Liver (tissue), 9 donors: Measurements from ENCODE around the gene TCFL5. TPM values are rescaled to one million over a fixed set of nuclear protein-coding genes. Genes with fewer than 3 reads are reported as not detected.

Experiments used
- DNase-seq: peaks from one replicate; pipeline ENCODE4 v3.0.0-alpha.2; 2017; ENCODE audit warnings: low spot score
- H3K27ac ChIP-seq, 2 donors: one replicate each; pipeline ENCODE4 v1.7.0; 2013; ENCODE audit warnings: inconsistent platforms in 2 of 2, low read length in 2 of 2, control low read depth in 1 of 2, low read depth in 1 of 2, mild to moderate bottlenecking in 1 of 2
- H3K27me3 ChIP-seq, 4 donors: one replicate each; pipeline versions ENCODE4 v1.6.1 to v1.7.0; 2013; ENCODE audit warnings: low read length in 3 of 4, inconsistent platforms in 1 of 4, mild to moderate bottlenecking in 1 of 4, moderate library complexity in 1 of 4; ENCODE audit not compliant: control insufficient read depth in 4 of 4, insufficient read depth in 4 of 4
- H3K36me3 ChIP-seq, 4 donors: one replicate each; pipeline versions ENCODE4 v1.6.1 to v1.7.0; 2013; ENCODE audit warnings: low read length in 3 of 4, mild to moderate bottlenecking in 3 of 4, low read depth in 1 of 4, moderate library complexity in 1 of 4; ENCODE audit not compliant: control insufficient read depth in 4 of 4, insufficient read depth in 3 of 4
- H3K4me1 ChIP-seq, 4 donors: one replicate each; pipeline versions ENCODE4 v1.6.1 to v1.7.0; 2013; ENCODE audit warnings: low read length in 3 of 4, mild to moderate bottlenecking in 3 of 4, moderate library complexity in 1 of 4; ENCODE audit not compliant: control insufficient read depth in 4 of 4, insufficient read depth in 4 of 4
- H3K4me3 ChIP-seq, 3 donors: one replicate each; pipeline versions ENCODE4 v1.6.1 to v1.7.0; 2013; ENCODE audit warnings: low read length in 3 of 3, control low read depth in 1 of 3, low read depth in 1 of 3, mild to moderate bottlenecking in 1 of 3
- H3K9ac ChIP-seq, 2 donors: one replicate each; pipeline ENCODE4 v1.7.0; 2013; ENCODE audit warnings: low read length in 2 of 2, mild to moderate bottlenecking in 2 of 2, moderate library complexity in 2 of 2, control low read depth in 1 of 2, low read depth in 1 of 2
- H3K9me3 ChIP-seq, 4 donors: one replicate each; pipeline versions ENCODE4 v1.6.1 to v1.7.0; 2013; ENCODE audit warnings: low read length in 3 of 4; ENCODE audit not compliant: control insufficient read depth in 4 of 4
- EGR1 ChIP-seq, 2 donors: IDR thresholded peaks; 2 replicates each; pipeline ENCODE4 v1.6.1; 2016 to 2018; ENCODE audit warnings: antibody characterized with exemption in 2 of 2, low read depth in 2 of 2
- FOXA2 ChIP-seq: IDR thresholded peaks from 2 replicates; pipeline ENCODE4 v1.6.1; 2016; ENCODE audit warnings: antibody characterized with exemption
- GABPA ChIP-seq, 2 donors: IDR thresholded peaks in 1 of 2; conservative IDR thresholded peaks in 1 of 2; 2 replicates each; pipeline ENCODE4 v1.6.1; 2016; ENCODE audit warnings: antibody characterized with exemption in 2 of 2, mild to moderate bottlenecking in 1 of 2, moderate library complexity in 1 of 2
- HNF4A ChIP-seq, 2 donors: conservative IDR thresholded peaks; 2 replicates each; pipeline ENCODE4 v1.6.1; 2016; ENCODE audit warnings: antibody characterized with exemption in 2 of 2, mild to moderate bottlenecking in 2 of 2
- HNF4G ChIP-seq: IDR thresholded peaks from 2 replicates; pipeline ENCODE4 v1.6.1; 2016; ENCODE audit warnings: antibody characterized with exemption
- JUND ChIP-seq, 2 donors: IDR thresholded peaks; 2 replicates each; pipeline ENCODE4 v1.6.1; 2016; ENCODE audit warnings: antibody characterized with exemption in 2 of 2
- MAX ChIP-seq: IDR thresholded peaks from 2 replicates; pipeline ENCODE4 v1.6.1; 2016; ENCODE audit warnings: antibody characterized with exemption
- NR2F2 ChIP-seq: IDR thresholded peaks from 2 replicates; pipeline ENCODE4 v1.6.1; 2016; ENCODE audit warnings: antibody characterized with exemption
- RAD21 ChIP-seq, 2 donors: IDR thresholded peaks; 2 replicates each; pipeline ENCODE4 v1.6.1; 2016; ENCODE audit warnings: antibody characterized with exemption in 2 of 2, mild to moderate bottlenecking in 2 of 2
- RXRA ChIP-seq, 2 donors: IDR thresholded peaks; 2 replicates each; pipeline ENCODE4 v1.6.1; 2017 to 2018; ENCODE audit warnings: antibody characterized with exemption in 2 of 2, mild to moderate bottlenecking in 1 of 2
- SP1 ChIP-seq: IDR thresholded peaks from 2 replicates; pipeline ENCODE4 v1.6.1; 2018; ENCODE audit warnings: antibody characterized with exemption, mild to moderate bottlenecking
- TAF1 ChIP-seq: conservative IDR thresholded peaks from 2 replicates; pipeline ENCODE4 v1.6.1; 2016; ENCODE audit warnings: antibody characterized with exemption, mild to moderate bottlenecking
- YY1 ChIP-seq: IDR thresholded peaks from 2 replicates; pipeline ENCODE4 v1.6.1; 2016; ENCODE audit warnings: antibody characterized with exemption, mild to moderate bottlenecking
- WGBS: extraction: QIAGEN DNeasy Blood & Tissue Kit; methylation state at CpG from one replicate; pipeline ENCODE4 v1.1.7; 2013; 5-methylcytosine and 5-hydroxymethylcytosine counted together
- polyA plus RNA-seq, 2 donors: library from polyadenylated mRNA; stranded (reverse) in 1 of 2; unstranded in 1 of 2; fragments of 200-250 nt in 1 of 2; fragments of >200 nt in 1 of 2; fragmentation: Nextera tagmentation in 1 of 2; extraction: Ambion mirVana in 1 of 2; gene quantifications; one replicate each; pipeline versions ENCODE4 v1.2.1 to v1.2.3, GENCODE V29; 2013 to 2015
- total RNA-seq, 2 donors: library from RNA; depleted of rRNA; stranded (reverse); fragments of >200 nt; gene quantifications; one replicate each; pipeline ENCODE4 v1.2.3, GENCODE V29; 2014
- TF ChIP-seq, protein P1 (sequence below): fragments of 150-350 bp; IDR thresholded peaks from 2 replicates; pipeline ENCODE4 v1.5.1; 2017; ENCODE audit warnings: improper control_type of control experiment, low read depth, low read length; ENCODE audit not compliant: missing input control
- donor health status: healthy.
- donor health status: healthy.
- donor health status: healthy.
- donor health status: healthy.
- donor health status: healthy.

The TCFL5 gene
- total and polyA plus RNA-seq, 4 donors: 0.79 to 3.8 (median 2.2) TPM

DNA sequence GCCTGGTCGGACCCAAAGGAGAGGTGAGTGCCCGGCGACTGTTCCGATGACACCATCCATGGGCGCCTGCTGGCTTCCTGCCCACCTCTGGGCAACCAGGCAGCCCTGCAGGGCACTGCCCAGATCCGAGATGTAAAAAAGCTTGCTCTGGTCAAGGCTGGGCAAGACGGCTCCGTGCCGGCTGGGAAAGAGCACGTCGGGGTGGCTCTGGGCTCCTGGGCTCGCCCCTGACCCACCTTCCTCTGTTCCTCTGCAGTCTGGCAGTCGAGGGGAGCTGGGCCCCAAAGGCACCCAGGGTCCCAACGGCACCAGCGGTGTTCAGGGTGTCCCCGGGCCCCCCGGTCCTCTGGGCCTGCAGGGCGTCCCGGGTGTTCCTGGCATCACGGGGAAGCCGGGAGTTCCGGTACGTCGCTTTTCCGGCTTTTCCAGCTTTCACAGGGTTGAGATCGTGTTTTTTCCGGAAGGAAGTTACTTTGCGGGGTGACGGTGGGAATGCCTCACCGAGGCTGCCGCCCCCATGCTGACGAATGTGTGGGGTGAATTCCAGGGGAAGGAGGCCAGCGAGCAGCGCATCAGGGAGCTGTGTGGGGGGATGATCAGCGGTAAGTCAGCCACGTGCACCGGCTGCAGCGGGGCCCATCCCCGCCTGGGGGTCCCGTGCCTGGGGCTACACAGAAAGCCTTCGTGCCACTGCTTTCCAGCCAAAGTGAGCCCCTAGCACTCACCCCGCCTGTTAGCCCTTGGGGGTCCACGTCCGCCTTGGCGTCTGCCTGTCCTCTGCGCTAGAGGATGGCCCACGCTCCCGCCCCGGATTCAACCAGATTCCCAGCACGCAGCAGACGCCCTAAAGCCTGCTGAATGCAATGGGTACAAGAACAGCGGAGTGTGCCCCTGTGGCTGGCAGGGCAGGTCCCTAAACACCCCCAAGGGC is 25.4 kb downstream of the TCFL5 start:
- Histone ChIP-seq H3K4me1 (peaks cover 12 to 39% (median 26%) of the 10 kb centered on the region in 4 donors), H3K36me3 (peaks cover 0 to 2% (median 0%) of the 10 kb centered on the region in 4 donors), H3K4me3 (no peak overlapping the region), H3K27me3 (no peaks in the 10 kb centered on the region), H3K9ac (no peak overlapping the region), H3K27ac (no peak overlapping the region), H3K9me3 (no peaks in the 10 kb centered on the region)
- WGBS: 86% methylated on average over 52 of the region's 52 CpGs
- TF ChIP-seq FOXA2: no peak
- no peak for TF ChIP-seq EGR1 (IDR thresholded peaks at IDR 0.05; ENCODE audit: low read depth in 2 of 2)
- no peak for TF ChIP-seq HNF4G
- TF ChIP-seq NR2F2: no peak
- TF ChIP-seq, protein P1, sequence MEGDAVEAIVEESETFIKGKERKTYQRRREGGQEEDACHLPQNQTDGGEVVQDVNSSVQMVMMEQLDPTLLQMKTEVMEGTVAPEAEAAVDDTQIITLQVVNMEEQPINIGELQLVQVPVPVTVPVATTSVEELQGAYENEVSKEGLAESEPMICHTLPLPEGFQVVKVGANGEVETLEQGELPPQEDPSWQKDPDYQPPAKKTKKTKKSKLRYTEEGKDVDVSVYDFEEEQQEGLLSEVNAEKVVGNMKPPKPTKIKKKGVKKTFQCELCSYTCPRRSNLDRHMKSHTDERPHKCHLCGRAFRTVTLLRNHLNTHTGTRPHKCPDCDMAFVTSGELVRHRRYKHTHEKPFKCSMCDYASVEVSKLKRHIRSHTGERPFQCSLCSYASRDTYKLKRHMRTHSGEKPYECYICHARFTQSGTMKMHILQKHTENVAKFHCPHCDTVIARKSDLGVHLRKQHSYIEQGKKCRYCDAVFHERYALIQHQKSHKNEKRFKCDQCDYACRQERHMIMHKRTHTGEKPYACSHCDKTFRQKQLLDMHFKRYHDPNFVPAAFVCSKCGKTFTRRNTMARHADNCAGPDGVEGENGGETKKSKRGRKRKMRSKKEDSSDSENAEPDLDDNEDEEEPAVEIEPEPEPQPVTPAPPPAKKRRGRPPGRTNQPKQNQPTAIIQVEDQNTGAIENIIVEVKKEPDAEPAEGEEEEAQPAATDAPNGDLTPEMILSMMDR: no peak
- TF ChIP-seq YY1: no peak
- no peak for TF ChIP-seq RXRA (IDR thresholded peaks at IDR 0.05)
- TF ChIP-seq JUND (IDR thresholded peaks at IDR 0.05): no peak
- DNase-seq: no peak

DNA sequence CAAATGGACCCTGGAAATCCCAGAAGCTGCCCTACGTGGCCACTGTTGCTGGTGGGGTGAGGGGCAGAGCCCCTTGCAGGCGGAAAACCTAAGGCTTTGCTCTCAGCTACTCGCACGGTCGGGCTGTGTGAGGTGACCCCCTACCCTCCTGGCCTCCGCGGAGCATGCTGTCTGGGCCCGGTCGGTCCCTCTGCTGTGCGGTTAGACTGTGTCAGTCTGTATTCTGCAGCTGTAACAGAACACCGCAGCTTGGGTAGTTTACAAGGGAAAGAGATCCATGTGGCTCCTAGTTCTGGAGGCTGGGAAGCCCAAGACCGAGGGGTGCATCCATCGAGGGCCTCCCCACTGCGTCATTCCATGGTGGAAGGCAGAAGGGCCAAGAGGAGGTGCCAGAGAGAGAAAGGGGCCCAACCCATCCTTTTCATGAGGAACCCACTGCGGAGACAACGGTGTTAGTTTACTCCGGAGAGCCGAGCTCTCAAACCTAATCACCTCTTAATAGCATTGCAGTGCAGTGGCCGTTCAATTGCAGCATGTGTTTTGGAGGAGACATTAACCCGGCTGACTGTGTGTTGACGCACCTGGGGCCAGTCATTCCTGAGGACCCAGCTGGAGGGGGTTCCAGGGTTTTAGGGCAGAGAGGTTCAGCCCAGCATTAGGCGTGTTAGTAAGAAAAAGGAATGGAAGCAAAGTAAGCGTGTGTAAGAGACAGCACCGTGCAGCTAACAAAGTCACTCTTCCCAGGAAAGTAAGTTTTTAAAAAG is 26.5 kb downstream of the TCFL5 start:
- no peak for DNase-seq
- no peak overlapping the region for H3K9ac ChIP-seq
- H3K27me3 ChIP-seq: no peaks in the 10 kb centered on the region
- no peak overlapping the region for H3K27ac ChIP-seq
- 94% methylated on average over 24 of the region's 24 CpGs for WGBS
- no peaks in the 10 kb centered on the region for H3K36me3 ChIP-seq
- H3K9me3 ChIP-seq: no peaks in the 10 kb centered on the region
- no peak overlapping the region for H3K4me3 ChIP-seq
- TF ChIP-seq HNF4A (conservative IDR thresholded peaks at IDR 0.05): no peak
- no peak for TF ChIP-seq GABPA (IDR thresholded peaks at IDR 0.05 in 1 of 2, conservative IDR thresholded peaks at IDR 0.05 in 1 of 2)
- no peak for TF ChIP-seq MAX
- TF ChIP-seq, protein P1: no peak
- no peak for TF ChIP-seq TAF1
- no peak for TF ChIP-seq SP1
- TF ChIP-seq FOXA2: no peak
- TF ChIP-seq RAD21 (IDR thresholded peaks at IDR 0.05): no peak
- TF ChIP-seq JUND (IDR thresholded peaks at IDR 0.05): no peak
- H3K4me1 ChIP-seq: peaks cover 13 to 43% (median 28%) of the 10 kb centered on the region in 4 donors
